ENCODE data around the gene BTF3. TPM values are rescaled to one million over a fixed set of nuclear protein-coding genes. Genes with fewer than 3 reads are reported as not detected.
A peak's percentile ranks its signal among the peaks of the same experiment; 100 is the strongest.

Gene BTF3
- total and polyA plus RNA-seq, 9 of the 15 experiments (the other 6 are each of a cell fraction or from before 2014, with no cell fraction given): 534 to 1,637 (median 848) TPM

- Histone ChIP-seq H3K79me2 (ENCODE audit: control insufficient read depth, insufficient read depth, low read length) (no peaks in the 10 kb centered on the region), H3K9me3 (replicated peaks; ENCODE audit: control insufficient read depth, insufficient read depth, low read depth, low read length) (no peaks in the 10 kb centered on the region), H3K9me1 (ENCODE audit: control insufficient read depth, insufficient read depth, low read length) (no peaks in the 10 kb centered on the region), H2AFZ (ENCODE audit: low read depth, low read length) (no peak overlapping the region), H3K27ac (ENCODE audit: extremely low read depth, low read depth, low read length) (no peak overlapping the region), H3K4me3 (no peak overlapping the region), H3K4me2 (ENCODE audit: insufficient read depth, low read length) (no peak overlapping the region), H3K9ac (ENCODE audit: insufficient read depth in 1 of 2, low read depth in 2 of 2, low read length in 2 of 2) (no peak overlapping the region), H3K27me3 (ENCODE audit: control insufficient read depth in 2 of 2, insufficient read depth in 2 of 2, low read length in 2 of 2) (peaks cover 15 to 17% of the 10 kb centered on the region in 2 experiments; a peak in 4 of 5 replicates), H3K36me3 (ENCODE audit: control insufficient read depth, insufficient read depth, low read length) (no peaks in the 10 kb centered on the region), H3K4me1 (replicated peaks in 1 of 2; ENCODE audit: control insufficient read depth in 2 of 2, insufficient read depth in 2 of 2, low read length in 2 of 2) (no peaks in the 10 kb centered on the region), H4K20me1 (replicated peaks; ENCODE audit: control insufficient read depth, insufficient read depth, low read length) (no peaks in the 10 kb centered on the region)
- in situ Hi-C loops (cut with MboI) (no loop called here), intact Hi-C loops (cut with micrococcal nuclease) (no loop called here)
- ChIA-PET POLR2A (no interaction called here), CTCF (ENCODE audit: low intra/inter-chr PET ratio) (no interaction called here)
- peak; percentile 71 for TF ChIP-seq NFIC (IDR thresholded peaks at IDR 0.05)
- no peak for TF ChIP-seq NFRKB (IDR thresholded peaks at IDR 0.05; ENCODE audit: low read depth)
- no peak for TF ChIP-seq ADNP (tag; IDR thresholded peaks at IDR 0.05)
- no peak for TF ChIP-seq ZNF589 (CRISPR knock-in tag; IDR thresholded peaks at IDR 0.05; ENCODE audit: low read depth)
- FAIRE-seq (no peak), ATAC-seq (no peak), DNase-seq (ENCODE audit: extremely low read depth in 1 of 4, low spot score in 3 of 4) (no peak)
- no TSS peak for BruUV-seq (replicated peaks)
- 3% methylated on average over 5 of the region's 5 CpGs for WGBS (ENCODE audit: insufficient coverage, low coverage, missing lambda C conversion rate)
Observed at GRCh38 chr5:73534011-73534644, 35.9 kb downstream of the BTF3 start.

- no peak overlapping the region for H3K4me3 ChIP-seq
- no peak overlapping the region for H3K4me2 ChIP-seq (ENCODE audit: insufficient read depth, low read length)
- H2AFZ ChIP-seq (ENCODE audit: low read depth, low read length): no peak overlapping the region
- no peaks in the 10 kb centered on the region; a peak in 1 of 5 replicates for H3K4me1 ChIP-seq (replicated peaks in 1 of 2; ENCODE audit: control insufficient read depth in 2 of 2, insufficient read depth in 2 of 2, low read length in 2 of 2)
- H3K9me1 ChIP-seq (ENCODE audit: control insufficient read depth, insufficient read depth, low read length): no peaks in the 10 kb centered on the region
- FAIRE-seq (no peak), ATAC-seq (no peak), DNase-seq (ENCODE audit: extremely low read depth in 1 of 4, low spot score in 3 of 4) (no peak)
- ChIA-PET POLR2A (interaction anchor here (0.7 kb wide), 1 partner anchor 170 kb away, joined by 3 read pairs; no protein-coding TSS in a partner anchor), CTCF (ENCODE audit: low intra/inter-chr PET ratio) (interaction anchor here (0.8 kb wide), 1 partner anchor 15 kb away, joined by 4 read pairs; no protein-coding TSS in a partner anchor)
- H3K36me3 ChIP-seq (ENCODE audit: control insufficient read depth, insufficient read depth, low read length): no peaks in the 10 kb centered on the region
- H4K20me1 ChIP-seq (replicated peaks; ENCODE audit: control insufficient read depth, insufficient read depth, low read length): no peaks in the 10 kb centered on the region
- in situ Hi-C loops (cut with MboI): no loop called here
- intact Hi-C loops (cut with micrococcal nuclease): no loop called here
- no peak overlapping the region for H3K27ac ChIP-seq (ENCODE audit: extremely low read depth, low read depth, low read length)
- TF ChIP-seq ZBTB1 (CRISPR knock-in tag; IDR thresholded peaks at IDR 0.05; ENCODE audit: borderline replicate concordance, low read depth): no peak
- no peak for TF ChIP-seq CREM (IDR thresholded peaks at IDR 0.05; ENCODE audit: low read depth)
- TF ChIP-seq ZBTB7A (IDR thresholded peaks at IDR 0.05; ENCODE audit: borderline replicate concordance, control insufficient read depth, low read depth, low read length): no peak
- no peak for TF ChIP-seq ZNF77 (CRISPR knock-in tag; IDR thresholded peaks at IDR 0.05)
- no peak for TF ChIP-seq ZNF3 (CRISPR knock-in tag; IDR thresholded peaks at IDR 0.05)
- TF ChIP-seq IFI16 (CRISPR knock-in tag; IDR thresholded peaks at IDR 0.05): no peak
- TF ChIP-seq ZNF274 (IDR thresholded peaks at IDR 0.05; ENCODE audit: borderline replicate concordance, low read depth, low read length): no peak
- no peaks in the 10 kb centered on the region for H3K79me2 ChIP-seq (ENCODE audit: control insufficient read depth, insufficient read depth, low read length)
- peaks cover 12 to 17% of the 10 kb centered on the region in 2 experiments; a peak in 4 of 5 replicates for H3K27me3 ChIP-seq (ENCODE audit: control insufficient read depth in 2 of 2, insufficient read depth in 2 of 2, low read length in 2 of 2)
- no peak overlapping the region for H3K9ac ChIP-seq (ENCODE audit: insufficient read depth in 1 of 2, low read depth in 2 of 2, low read length in 2 of 2)
- no peaks in the 10 kb centered on the region for H3K9me3 ChIP-seq (replicated peaks; ENCODE audit: control insufficient read depth, insufficient read depth, low read depth, low read length)
- BruUV-seq (replicated peaks): no TSS peak
- 7% methylated on average over 2 of the region's 2 CpGs for WGBS (ENCODE audit: insufficient coverage, low coverage, missing lambda C conversion rate)
Observed at GRCh38 chr5:73534971-73535370, 36.7 kb downstream of the BTF3 start.
